HG03196 (cell line): Measurements from ENCODE around the gene CTNNA1.

Experiments used
- ATAC-seq: cut with Tn5 transposase; IDR thresholded peaks from one replicate; pipeline ENCODE4 v1.9.1; 2021; ENCODE audit not compliant: unreplicated experiment

CTNNA1 gene

DNA sequence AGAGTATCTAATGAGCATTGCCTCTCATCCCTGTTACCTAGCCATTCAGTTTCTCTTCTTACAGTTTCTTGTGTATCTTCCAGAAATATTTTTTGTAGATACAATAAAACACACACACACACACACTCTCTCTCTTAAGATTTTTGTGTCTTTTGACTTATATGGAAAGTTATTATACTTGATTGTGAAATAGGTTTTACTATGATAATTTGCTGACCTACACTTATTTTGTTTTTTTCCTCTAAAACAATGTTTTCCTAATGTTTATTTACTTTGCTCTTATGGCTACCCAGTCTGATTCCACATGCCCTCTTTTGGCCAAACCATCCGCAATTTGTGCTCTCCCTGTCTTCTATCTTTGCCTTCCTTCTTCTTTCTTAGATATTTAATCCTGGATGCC lies 96.7 kb downstream of the CTNNA1 start:
- ATAC-seq = no peak

GRCh38 chr5:138850865-138851435 lies 97.7 kb downstream of the CTNNA1 start:
- no peak for ATAC-seq

DNA sequence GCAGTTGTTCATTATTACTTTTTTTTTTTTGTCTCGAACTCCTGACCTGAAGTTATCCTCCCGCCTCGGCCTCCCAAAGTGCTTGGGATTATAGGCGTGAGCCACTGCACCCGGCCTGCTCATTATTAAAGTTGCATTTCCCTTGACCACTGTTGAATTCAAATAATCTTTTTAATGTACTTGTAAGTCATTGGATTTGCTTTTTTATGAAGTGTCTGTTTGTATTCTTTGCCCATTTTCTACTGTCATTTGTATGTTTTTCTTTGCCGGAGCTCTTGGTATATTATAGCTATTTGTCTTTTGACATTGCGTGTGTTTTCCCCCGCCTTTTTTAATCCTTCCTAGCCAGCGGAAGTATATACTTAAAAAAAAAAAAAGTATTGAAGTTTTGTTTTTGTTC lies 99.9 kb downstream of the CTNNA1 start:
- no peak for ATAC-seq

- no peak for ATAC-seq
Observed at GRCh38 chr5:138867011-138867410, 113.8 kb downstream of the CTNNA1 start.

DNA sequence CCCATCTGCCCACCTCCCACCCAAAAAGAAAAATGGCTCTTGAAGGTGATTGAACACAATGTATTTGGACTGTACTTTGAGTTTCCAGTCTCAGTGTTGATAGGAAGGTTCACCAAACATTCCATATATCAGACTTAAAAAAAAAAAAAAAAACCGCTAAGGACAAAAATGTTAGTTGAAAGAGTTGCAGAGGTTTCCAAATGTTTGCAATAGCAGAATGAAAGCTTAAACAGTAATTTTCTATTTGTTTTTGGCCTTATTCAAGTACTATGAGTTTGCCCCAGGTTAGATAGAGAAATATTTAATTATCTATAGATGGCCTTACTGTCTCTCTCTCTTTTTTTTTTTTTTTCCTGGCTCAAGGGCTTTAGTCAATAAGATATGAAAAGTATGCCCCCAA lies 115.8 kb downstream of the CTNNA1 start:
- no peak for ATAC-seq

DNA sequence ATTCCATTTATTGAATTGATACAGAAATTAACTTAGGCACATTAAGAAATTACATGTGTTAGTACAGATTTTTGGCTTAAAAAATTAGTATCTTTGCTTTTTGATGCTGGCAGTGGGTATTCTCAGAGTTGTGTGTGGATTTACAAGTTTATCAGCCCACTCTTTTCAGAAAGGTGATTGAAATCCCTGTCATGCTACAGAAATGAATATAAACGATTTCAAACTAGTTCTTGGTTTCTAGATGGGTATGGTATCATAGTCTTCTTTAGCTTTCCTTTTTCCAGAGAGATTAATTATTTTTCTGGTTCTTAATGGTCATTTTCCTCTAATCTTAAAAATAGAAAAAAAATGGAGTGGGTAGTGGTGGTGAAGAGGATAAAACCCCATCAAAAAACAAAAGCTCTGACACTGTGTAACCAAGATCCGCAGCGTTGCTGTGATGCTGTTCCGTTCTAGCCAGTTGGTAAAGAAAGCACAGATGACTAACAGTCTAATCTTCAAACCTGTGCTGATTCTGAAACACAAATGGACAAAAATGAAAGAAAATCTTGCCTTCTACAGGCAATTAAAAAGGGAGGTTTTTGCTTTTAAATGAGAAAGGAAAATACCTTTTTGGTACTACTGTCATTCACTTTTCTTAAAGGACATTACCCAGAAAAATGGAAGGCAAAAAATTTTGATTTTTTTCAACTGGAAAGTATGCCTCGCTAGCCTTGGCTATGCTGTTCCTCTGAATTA lies 116.7 kb downstream of the CTNNA1 start:
- no peak for ATAC-seq

DNA sequence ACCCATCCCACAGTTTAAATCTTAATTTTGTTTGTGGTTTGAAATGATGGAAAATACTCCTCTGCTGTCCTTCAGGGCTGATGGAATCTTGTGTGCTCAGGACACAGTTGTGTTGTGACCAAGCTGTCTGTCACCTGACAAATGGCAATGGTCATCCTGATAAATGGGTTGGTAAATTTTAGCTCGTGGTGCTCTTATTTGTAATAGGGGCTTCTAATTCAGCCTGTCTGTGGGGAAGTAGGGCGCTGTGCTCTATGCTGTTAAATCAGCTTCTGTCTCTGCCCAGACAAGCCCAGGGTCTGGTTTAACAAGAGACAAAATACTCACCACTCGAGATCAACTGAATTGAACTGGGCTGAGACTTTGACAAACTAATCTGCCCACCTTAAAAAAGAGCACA lies 117.4 kb downstream of the CTNNA1 start:
- ATAC-seq = no peak

DNA sequence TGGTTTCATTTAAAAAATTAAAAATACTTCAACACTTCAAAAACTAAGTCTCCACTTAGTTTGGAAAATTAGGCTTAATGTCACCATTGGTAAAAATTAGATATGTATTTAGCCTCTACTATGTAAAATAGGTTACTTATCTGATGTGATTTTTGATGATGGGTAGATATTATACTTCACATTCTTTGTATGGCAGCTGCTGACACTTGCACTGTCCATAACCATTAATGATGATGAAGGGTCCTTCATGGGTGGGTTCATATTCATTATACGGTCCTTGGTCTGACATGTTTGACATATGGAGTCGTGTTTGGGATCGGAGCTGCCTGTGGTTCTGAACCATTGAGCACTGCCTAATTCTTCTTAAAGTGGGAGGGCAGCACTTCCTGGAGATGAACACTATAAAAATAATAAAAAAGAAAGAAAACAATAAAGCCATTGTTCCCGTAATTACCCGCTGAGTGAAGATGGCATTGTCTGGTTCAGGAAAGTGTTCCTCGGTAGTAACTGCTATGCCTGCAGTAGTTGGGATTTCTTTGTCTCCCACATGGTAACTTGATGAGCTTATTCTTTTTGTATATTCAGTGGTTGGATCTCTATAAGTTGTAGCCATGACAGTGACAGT lies 119.7 kb downstream of the CTNNA1 start:
- ATAC-seq = no peak

- ATAC-seq = no peak
Observed at GRCh38 chr5:138873466-138874221, 120.4 kb downstream of the CTNNA1 start.

DNA sequence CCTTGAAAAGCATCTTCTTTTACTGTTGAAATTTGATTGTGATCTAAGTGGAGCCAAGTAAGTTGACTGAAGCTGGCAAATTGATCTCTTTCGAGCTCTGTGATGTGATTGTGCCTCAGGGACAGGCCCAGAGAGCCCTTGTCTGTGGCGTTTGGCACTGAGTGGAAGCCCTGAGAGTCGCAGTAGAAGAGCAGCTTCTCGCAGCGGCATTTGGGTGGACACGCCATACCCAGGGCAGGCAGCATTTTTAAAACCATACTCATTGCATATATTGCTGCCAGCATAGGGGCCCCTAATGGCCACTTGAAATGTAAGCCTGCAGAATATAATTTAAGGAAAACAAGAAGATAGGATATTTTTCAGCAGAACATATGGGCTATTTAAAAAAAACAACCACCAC lies 121.0 kb downstream of the CTNNA1 start:
- ATAC-seq = no peak

GRCh38 chr5:138874771-138875551 lies 121.7 kb downstream of the CTNNA1 start, which contains the start of gene LRRTM2:
LRRTM2 (minus strand) TSS chr5:138875335; CDS start chr5:138874911, 424 bp downstream.
- no peak for ATAC-seq

- no peak for ATAC-seq
Observed at GRCh38 chr5:138875552-138875875, 122.3 kb downstream of the CTNNA1 start.

DNA sequence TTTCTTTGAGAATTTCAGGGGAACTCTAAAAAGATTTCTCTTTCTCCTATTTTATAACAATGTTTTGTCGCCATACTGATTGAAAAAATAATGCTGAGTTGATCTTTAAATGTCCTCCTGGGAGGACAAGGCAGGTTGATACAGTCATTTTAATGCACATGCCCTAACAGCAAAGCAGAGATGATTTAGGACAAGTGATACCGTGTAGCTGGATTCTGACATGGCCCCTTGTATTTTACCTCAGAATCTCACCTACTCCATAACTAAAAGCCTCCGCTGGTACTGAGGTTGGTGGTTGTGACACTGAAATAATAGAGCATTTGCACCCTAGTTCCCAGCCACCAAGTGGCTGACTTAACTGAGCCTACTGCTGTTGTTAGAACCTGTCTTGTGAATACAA lies 122.7 kb downstream of the CTNNA1 start:
- no peak for ATAC-seq

- no peak for ATAC-seq
Observed at GRCh38 chr5:138876811-138877210, 123.6 kb downstream of the CTNNA1 start.

GRCh38 chr5:138878437-138879235 lies 125.4 kb downstream of the CTNNA1 start:
- no peak for ATAC-seq

- ATAC-seq = no peak
Observed at GRCh38 chr5:138883211-138883610, 130.0 kb downstream of the CTNNA1 start.

GRCh38 chr5:138884094-138884493 lies 130.9 kb downstream of the CTNNA1 start:
- no peak for ATAC-seq

GRCh38 chr5:138884554-138884953 lies 131.3 kb downstream of the CTNNA1 start:
- ATAC-seq = no peak

GRCh38 chr5:138889994-138890393 lies 136.8 kb downstream of the CTNNA1 start:
- no peak for ATAC-seq

- ATAC-seq = no peak
Observed at GRCh38 chr5:138890644-138891043, 137.4 kb downstream of the CTNNA1 start.
